B cell (primary cell): ENCODE data around the gene DYNC2H1. TPM values are rescaled to one million over a fixed set of nuclear protein-coding genes. Genes with fewer than 3 reads are reported as not detected.

Experiments used
- ATAC-seq: fragments of 200-7000 bp; cut with Tn5 transposase; one replicate; pipeline ENCODE4 v1.10.0; 2021; ENCODE audit warnings: low read depth, mild to moderate bottlenecking, moderate number of reproducible peaks, moderate library complexity
- CTCF ChIA-PET: fragments of 350-600 bp; sonication (Branson Sonifier 250); formaldehyde crosslinking; loops from one replicate; lab custom pipeline; 2021; ENCODE audit warnings: antibody characterized with exemption, inconsistent platforms; lab: Charles Lee
- POLR2A ChIA-PET: fragments of 350-600 bp; sonication (Branson Sonifier 250); formaldehyde crosslinking; loops from one replicate; lab custom pipeline; 2021; ENCODE audit warnings: antibody characterized with exemption; lab: Charles Lee
- DNase-seq: peaks from one replicate; pipeline ENCODE4 v3.0.0; 2013
- H2AFZ ChIP-seq: 2 replicates; pipeline ENCODE4 v1.6.1; 2012; ENCODE audit warnings: mild to moderate bottlenecking, low read depth, low read length; ENCODE audit not compliant: insufficient read depth, poor library complexity, severe bottlenecking
- H3K27ac ChIP-seq, 2 donors: 1 replicate in 1 of 2; 2 replicates in 1 of 2; pipeline ENCODE4 v1.5.1; 2012 to 2013; ENCODE audit warnings: low read length in 2 of 2, mild to moderate bottlenecking in 2 of 2, moderate library complexity in 1 of 2
- H3K27me3 ChIP-seq, 4 experiments: fragments of 200-600 bp in 1 of 4; sonication (generic) in 1 of 4; replicated peaks in 1 of 4; 1 replicate in 2 of 4; 2 replicates in 2 of 4; pipeline versions ENCODE4 v1.6.1 to v1.7.0; 2013 to 2016; ENCODE audit warnings: low read length in 3 of 4, mild to moderate bottlenecking in 2 of 4, mixed read lengths in 1 of 4, moderate library complexity in 1 of 4; ENCODE audit not compliant: insufficient read depth in 4 of 4, control insufficient read depth in 3 of 4; ENCODE audit errors: control extremely low read depth in 1 of 4
- H3K36me3 ChIP-seq, 2 experiments: replicated peaks in 1 of 2; 1 replicate in 1 of 2; 2 replicates in 1 of 2; pipeline versions ENCODE4 v1.6.1 to v1.7.1; 2013; ENCODE audit warnings: low read length in 1 of 2; ENCODE audit not compliant: insufficient read depth in 2 of 2, control insufficient read depth in 1 of 2; ENCODE audit errors: control extremely low read depth in 1 of 2, extremely low read depth in 1 of 2
- H3K4me1 ChIP-seq, 2 donors: fragments of 200-600 bp in 1 of 2; sonication (generic) in 1 of 2; 1 replicate in 1 of 2; 2 replicates in 1 of 2; pipeline versions ENCODE4 v1.5.1 to v1.6.1; 2013 to 2017; ENCODE audit warnings: low read length in 2 of 2; ENCODE audit not compliant: control insufficient read depth in 2 of 2, insufficient read depth in 2 of 2
- H3K4me2 ChIP-seq: replicated peaks from 2 replicates; pipeline ENCODE3; 2012; ENCODE audit warnings: mild to moderate bottlenecking, low read depth, low read length; ENCODE audit not compliant: poor library complexity, severe bottlenecking
- H3K4me3 ChIP-seq, 5 experiments: fragments of 200-600 bp in 1 of 5; sonication (generic) in 1 of 5; 1 replicate in 3 of 5; 2 replicates in 2 of 5; pipeline versions ENCODE4 v1.5.1 to v1.7.0; 2011 to 2016; ENCODE audit warnings: low read length in 4 of 5, mild to moderate bottlenecking in 4 of 5, low read depth in 2 of 5, control low read depth in 1 of 5, moderate library complexity in 1 of 5; ENCODE audit not compliant: insufficient read depth in 1 of 5; ENCODE audit errors: control extremely low read depth in 1 of 5, extremely low read depth in 1 of 5
- H3K79me2 ChIP-seq: fragments of 200-600 bp; sonication (generic); one replicate; pipeline ENCODE4 v1.6.0; 2016; ENCODE audit warnings: low read length; ENCODE audit not compliant: control insufficient read depth, insufficient read depth
- H3K9ac ChIP-seq: fragments of 200-600 bp; sonication (generic); 2 replicates; pipeline ENCODE4 v1.6.1; 2017; ENCODE audit warnings: mild to moderate bottlenecking, low read length, moderate library complexity
- H3K9me3 ChIP-seq, 3 donors: one replicate each; pipeline versions ENCODE4 v1.6.1 to v1.7.1; 2013; ENCODE audit warnings: low read length in 2 of 3; ENCODE audit not compliant: control insufficient read depth in 2 of 3, insufficient read depth in 1 of 3; ENCODE audit errors: control extremely low read depth in 1 of 3
- H4K20me1 ChIP-seq: 2 replicates; pipeline ENCODE4 v1.6.0; 2012; ENCODE audit warnings: mild to moderate bottlenecking, low read length; ENCODE audit not compliant: insufficient read depth, control insufficient read depth, poor library complexity, severe bottlenecking
- H3K27ac Mint-ChIP-seq: one replicate; pipeline ENCODE4 v1.8.0; 2021; ENCODE audit warnings: mixed read lengths
- H3K27me3 Mint-ChIP-seq: one replicate; pipeline ENCODE4 v1.8.0; 2021; ENCODE audit warnings: mixed read lengths
- H3K4me1 Mint-ChIP-seq: one replicate; pipeline ENCODE4 v1.8.0; 2021; ENCODE audit warnings: mixed read lengths
- H3K4me3 Mint-ChIP-seq: one replicate; pipeline ENCODE4 v1.8.0; 2021; ENCODE audit warnings: mixed read lengths
- H3K9me3 Mint-ChIP-seq: one replicate; pipeline ENCODE4 v1.8.0; 2022; ENCODE audit warnings: mixed read lengths; ENCODE audit not compliant: insufficient read depth
- EZH2 ChIP-seq: IDR thresholded peaks from 2 replicates; pipeline ENCODE4 v1.6.1; 2012; ENCODE audit warnings: borderline replicate concordance, low read depth, mild to moderate bottlenecking, moderate library complexity, low read length; ENCODE audit not compliant: insufficient read depth, poor library complexity, severe bottlenecking
- intact Hi-C: fragments of 100-400 bp; cut with micrococcal nuclease; formaldehyde crosslinking; loops from one replicate; pipeline ENCODE4 v1.10.0; 2022
- polyA plus RNA-seq: library from polyadenylated mRNA; depleted of rRNA; stranded (reverse); fragments of >200 nt; gene quantifications from 2 replicates; pipeline ENCODE4 v1.2.3, GENCODE V29; 2012
- total RNA-seq, 2 donors: library from RNA; stranded (reverse); fragments of 120-200 nt in 1 of 2; gene quantifications; 1 replicate in 1 of 2; 2 replicates in 1 of 2; pipeline versions ENCODE4 v1.2.3 to v1.2.4, GENCODE V29; 2013 to 2022
- TF ChIP-seq, protein P1 (sequence below): fragments of 200-600 bp; IDR thresholded peaks from one replicate; pipeline ENCODE4 v1.8.0; 2022; ENCODE audit warnings: antibody characterized with exemption, mild to moderate bottlenecking

The DYNC2H1 gene
- total and polyA plus RNA-seq, 2 donors (not counting 1 experiment from before 2014, with no cell fraction given), result 0.92 to 7.8 TPM

- Histone ChIP-seq H3K36me3 (peaks cover 1 to 4% of the 10 kb centered on the region in 2 experiments), H2AFZ (peak overlapping the region; percentile 26), H3K9ac (peak overlapping the region; percentile 8), H3K4me1 (peaks cover 9 to 23% of the 10 kb centered on the region in 2 donors), H3K27ac (peak overlapping the region in 1 of 2 donors; percentile 69), H3K9me3 (no peaks in the 10 kb centered on the region), H3K4me3 (peak overlapping the region in 2 of 5 experiments; percentile 6 to 45), H4K20me1 (no peaks in the 10 kb centered on the region), H3K27me3 (no peaks in the 10 kb centered on the region), H3K4me2 (peak overlapping the region; percentile 50), H3K79me2 (peaks cover 27% of the 10 kb centered on the region)
- CTCF ChIA-PET, result no interaction called here
- Mint-ChIP-seq H3K9me3 (no peaks in the 10 kb centered on the region), H3K27me3 (no peaks in the 10 kb centered on the region), H3K27ac (no peak overlapping the region), H3K4me1 (peaks cover 36% of the 10 kb centered on the region), H3K4me3 (peak overlapping the region; percentile 33)
- DNase-seq (no peak), ATAC-seq (peak; percentile 41)
- TF ChIP-seq, protein P1, sequence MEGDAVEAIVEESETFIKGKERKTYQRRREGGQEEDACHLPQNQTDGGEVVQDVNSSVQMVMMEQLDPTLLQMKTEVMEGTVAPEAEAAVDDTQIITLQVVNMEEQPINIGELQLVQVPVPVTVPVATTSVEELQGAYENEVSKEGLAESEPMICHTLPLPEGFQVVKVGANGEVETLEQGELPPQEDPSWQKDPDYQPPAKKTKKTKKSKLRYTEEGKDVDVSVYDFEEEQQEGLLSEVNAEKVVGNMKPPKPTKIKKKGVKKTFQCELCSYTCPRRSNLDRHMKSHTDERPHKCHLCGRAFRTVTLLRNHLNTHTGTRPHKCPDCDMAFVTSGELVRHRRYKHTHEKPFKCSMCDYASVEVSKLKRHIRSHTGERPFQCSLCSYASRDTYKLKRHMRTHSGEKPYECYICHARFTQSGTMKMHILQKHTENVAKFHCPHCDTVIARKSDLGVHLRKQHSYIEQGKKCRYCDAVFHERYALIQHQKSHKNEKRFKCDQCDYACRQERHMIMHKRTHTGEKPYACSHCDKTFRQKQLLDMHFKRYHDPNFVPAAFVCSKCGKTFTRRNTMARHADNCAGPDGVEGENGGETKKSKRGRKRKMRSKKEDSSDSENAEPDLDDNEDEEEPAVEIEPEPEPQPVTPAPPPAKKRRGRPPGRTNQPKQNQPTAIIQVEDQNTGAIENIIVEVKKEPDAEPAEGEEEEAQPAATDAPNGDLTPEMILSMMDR, result no peak
- no peak for TF ChIP-seq EZH2
- POLR2A ChIA-PET, result no interaction called here
- intact Hi-C loops, result no loop called here
Measured at GRCh38 chr11:103070142-103070541, 39.1 kb upstream of the DYNC2H1 start.

DNA sequence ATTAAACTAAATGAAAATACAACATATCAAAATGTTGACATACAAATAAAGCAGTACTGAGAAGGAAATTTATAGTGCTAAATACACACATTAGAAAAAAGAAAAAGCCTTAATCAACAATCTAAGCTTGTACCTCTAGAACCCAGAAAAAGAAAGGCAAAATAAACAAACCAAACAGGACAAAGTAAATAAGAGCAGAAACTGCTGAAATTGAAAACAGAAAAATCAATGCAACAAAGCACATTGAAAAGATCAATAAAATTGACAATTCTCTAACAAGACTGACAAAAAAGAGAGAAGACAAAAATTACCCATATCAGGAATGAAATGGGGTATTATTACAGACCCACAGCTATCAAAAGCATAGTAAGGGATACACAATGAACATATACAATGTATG, 38.2 kb upstream of the DYNC2H1 start:
- H3K4me1 ChIP-seq, result peaks cover 9 to 23% of the 10 kb centered on the region in 2 donors
- Mint-ChIP-seq H3K9me3 (no peaks in the 10 kb centered on the region), H3K27me3 (no peaks in the 10 kb centered on the region), H3K4me3 (peak overlapping the region; percentile 15), H3K4me1 (peaks cover 36% of the 10 kb centered on the region), H3K27ac (no peak overlapping the region)
- peaks cover 27% of the 10 kb centered on the region for H3K79me2 ChIP-seq
- no peak for TF ChIP-seq EZH2
- TF ChIP-seq, protein P1, result no peak
- H3K9ac ChIP-seq, result peak overlapping the region; percentile 8
- H3K36me3 ChIP-seq, result peaks cover 1 to 3% of the 10 kb centered on the region in 2 experiments
- ChIA-PET CTCF (no interaction called here), POLR2A (no interaction called here)
- intact Hi-C loops, result no loop called here
- H2AFZ ChIP-seq, result no peak overlapping the region
- no peak overlapping the region for H3K4me3 ChIP-seq
- no peaks in the 10 kb centered on the region for H3K9me3 ChIP-seq
- H3K27me3 ChIP-seq, result no peaks in the 10 kb centered on the region
- ATAC-seq, result no peak
- no peak for DNase-seq
- no peaks in the 10 kb centered on the region for H4K20me1 ChIP-seq
- peak overlapping the region in 1 of 2 donors; percentile 69 for H3K27ac ChIP-seq
- H3K4me2 ChIP-seq, result peak overlapping the region; percentile 50
